ENCODE measurements around the gene IL19.

IL19 gene

DNA sequence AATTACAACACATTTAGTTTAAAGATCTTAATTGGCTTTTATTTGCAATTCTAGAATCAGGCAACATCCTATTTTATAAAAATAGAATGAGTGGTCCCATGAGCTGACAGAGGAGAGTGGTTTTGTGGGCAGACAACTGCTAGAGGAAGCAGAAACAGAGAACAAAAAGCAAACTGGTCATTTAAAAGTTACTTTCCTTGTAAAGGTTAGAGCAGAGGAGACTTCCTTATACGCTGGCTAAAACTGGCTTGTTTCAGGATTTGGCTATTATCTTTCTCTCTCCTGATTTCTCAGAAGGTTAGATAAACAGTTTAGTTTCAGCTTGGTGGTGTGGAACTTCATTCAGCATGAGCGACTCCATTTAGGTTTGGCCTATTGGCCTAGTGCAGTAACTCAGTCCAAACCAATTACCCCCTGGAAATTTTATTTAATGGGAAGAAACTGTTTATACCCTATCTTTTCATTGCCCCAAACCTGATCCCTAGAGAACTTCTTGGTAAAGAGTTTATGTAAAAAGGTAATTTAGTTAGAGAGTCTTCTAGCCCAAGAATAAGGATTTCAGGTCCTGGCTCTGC, 62.6 kb downstream of the IL19 start:
- TF ChIP-seq EZH2phosphoT487 (IDR thresholded peaks at IDR 0.05; ENCODE audit: low read depth) = no peak
- TF ChIP-seq, protein P1, sequence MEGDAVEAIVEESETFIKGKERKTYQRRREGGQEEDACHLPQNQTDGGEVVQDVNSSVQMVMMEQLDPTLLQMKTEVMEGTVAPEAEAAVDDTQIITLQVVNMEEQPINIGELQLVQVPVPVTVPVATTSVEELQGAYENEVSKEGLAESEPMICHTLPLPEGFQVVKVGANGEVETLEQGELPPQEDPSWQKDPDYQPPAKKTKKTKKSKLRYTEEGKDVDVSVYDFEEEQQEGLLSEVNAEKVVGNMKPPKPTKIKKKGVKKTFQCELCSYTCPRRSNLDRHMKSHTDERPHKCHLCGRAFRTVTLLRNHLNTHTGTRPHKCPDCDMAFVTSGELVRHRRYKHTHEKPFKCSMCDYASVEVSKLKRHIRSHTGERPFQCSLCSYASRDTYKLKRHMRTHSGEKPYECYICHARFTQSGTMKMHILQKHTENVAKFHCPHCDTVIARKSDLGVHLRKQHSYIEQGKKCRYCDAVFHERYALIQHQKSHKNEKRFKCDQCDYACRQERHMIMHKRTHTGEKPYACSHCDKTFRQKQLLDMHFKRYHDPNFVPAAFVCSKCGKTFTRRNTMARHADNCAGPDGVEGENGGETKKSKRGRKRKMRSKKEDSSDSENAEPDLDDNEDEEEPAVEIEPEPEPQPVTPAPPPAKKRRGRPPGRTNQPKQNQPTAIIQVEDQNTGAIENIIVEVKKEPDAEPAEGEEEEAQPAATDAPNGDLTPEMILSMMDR (IDR thresholded peaks at IDR 0.05; ENCODE audit: low read depth, low read length) = no peak
- Histone ChIP-seq H3K4me3 (ENCODE audit: low read length) (no peak overlapping the region), H3K27ac (ENCODE audit: low read length) (no peak overlapping the region), H3K79me2 (ENCODE audit: low read length) (no peaks in the 10 kb centered on the region), H3K27me3 (ENCODE audit: low read depth, low read length) (peaks cover 42% of the 10 kb centered on the region), H3K9ac (ENCODE audit: low read length) (no peak overlapping the region), H4K20me1 (ENCODE audit: insufficient read depth, low read length) (no peaks in the 10 kb centered on the region), H3K36me3 (replicated peaks; ENCODE audit: low read depth, low read length) (no peaks in the 10 kb centered on the region), H2AFZ (ENCODE audit: low read depth, low read length) (no peak overlapping the region), H3K4me2 (ENCODE audit: low read length) (no peak overlapping the region), H3K9me3 (ENCODE audit: insufficient read depth, low read length) (no peaks in the 10 kb centered on the region), H3K4me1 (ENCODE audit: low read length) (peaks cover 27% of the 10 kb centered on the region)

DNA sequence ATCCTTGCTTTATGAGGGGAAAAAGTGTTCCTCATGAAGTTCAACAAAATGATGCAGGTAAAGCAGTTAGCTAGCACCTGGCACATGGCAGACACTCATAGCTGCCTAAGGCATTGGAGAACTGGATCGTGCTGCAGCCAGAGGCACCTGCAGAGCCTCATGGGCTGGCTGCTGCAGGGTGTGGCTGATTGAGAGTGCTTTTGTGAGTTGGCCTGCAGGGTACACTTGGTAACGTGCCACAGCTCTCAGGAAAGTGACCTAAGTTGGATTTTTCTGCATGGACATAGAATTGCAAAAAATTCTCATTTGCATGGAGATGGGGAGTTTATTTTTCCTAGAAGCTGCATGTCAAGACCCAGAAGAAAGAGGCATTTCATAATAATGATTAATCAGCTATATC, 63.2 kb downstream of the IL19 start:
- H3K4me3 ChIP-seq (ENCODE audit: low read length) = no peak overlapping the region
- H3K4me2 ChIP-seq (ENCODE audit: low read length) = no peak overlapping the region
- H3K36me3 ChIP-seq (replicated peaks; ENCODE audit: low read depth, low read length) = no peaks in the 10 kb centered on the region
- no peaks in the 10 kb centered on the region for H4K20me1 ChIP-seq (ENCODE audit: insufficient read depth, low read length)
- H3K79me2 ChIP-seq (ENCODE audit: low read length) = no peaks in the 10 kb centered on the region
- H3K27me3 ChIP-seq (ENCODE audit: low read depth, low read length) = peaks cover 48% of the 10 kb centered on the region
- H3K27ac ChIP-seq (ENCODE audit: low read length) = no peak overlapping the region
- no peak for TF ChIP-seq EZH2phosphoT487 (IDR thresholded peaks at IDR 0.05; ENCODE audit: low read depth)
- TF ChIP-seq, protein P1 (IDR thresholded peaks at IDR 0.05; ENCODE audit: low read depth, low read length) = no peak
- no peak overlapping the region for H3K9ac ChIP-seq (ENCODE audit: low read length)
- H3K4me1 ChIP-seq (ENCODE audit: low read length) = peaks cover 27% of the 10 kb centered on the region
- H2AFZ ChIP-seq (ENCODE audit: low read depth, low read length) = no peak overlapping the region
- H3K9me3 ChIP-seq (ENCODE audit: insufficient read depth, low read length) = no peaks in the 10 kb centered on the region

DNA sequence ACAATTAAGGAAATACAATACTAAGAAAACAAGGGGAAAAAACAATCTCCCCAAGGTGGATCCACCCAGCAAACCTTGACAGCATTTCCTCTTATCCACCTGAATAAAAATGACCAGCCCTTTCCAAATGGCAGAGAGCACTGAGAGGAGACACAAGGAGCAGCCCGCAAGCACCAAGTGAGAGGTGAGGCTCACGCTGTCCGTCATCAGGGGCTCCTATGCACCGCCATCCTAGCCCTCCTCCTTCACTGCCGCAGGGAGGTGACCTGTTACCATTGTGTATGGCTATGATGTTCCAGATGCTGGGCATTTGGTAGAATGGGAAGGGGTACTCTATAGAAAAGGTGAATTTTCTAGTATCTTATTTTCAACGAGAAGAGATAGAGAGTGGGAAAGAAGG, 63.6 kb downstream of the IL19 start:
- no peaks in the 10 kb centered on the region for H3K9me3 ChIP-seq (ENCODE audit: insufficient read depth, low read length)
- TF ChIP-seq, protein P1 (IDR thresholded peaks at IDR 0.05; ENCODE audit: low read depth, low read length) = no peak
- TF ChIP-seq EZH2phosphoT487 (IDR thresholded peaks at IDR 0.05; ENCODE audit: low read depth) = no peak
- peaks cover 52% of the 10 kb centered on the region for H3K27me3 ChIP-seq (ENCODE audit: low read depth, low read length)
- H4K20me1 ChIP-seq (ENCODE audit: insufficient read depth, low read length) = no peaks in the 10 kb centered on the region
- H2AFZ ChIP-seq (ENCODE audit: low read depth, low read length) = no peak overlapping the region
- H3K4me3 ChIP-seq (ENCODE audit: low read length) = no peak overlapping the region
- H3K9ac ChIP-seq (ENCODE audit: low read length) = no peak overlapping the region
- H3K36me3 ChIP-seq (replicated peaks; ENCODE audit: low read depth, low read length) = no peaks in the 10 kb centered on the region
- H3K4me1 ChIP-seq (ENCODE audit: low read length) = peaks cover 24% of the 10 kb centered on the region
- no peak overlapping the region for H3K4me2 ChIP-seq (ENCODE audit: low read length)
- H3K27ac ChIP-seq (ENCODE audit: low read length) = no peak overlapping the region
- H3K79me2 ChIP-seq (ENCODE audit: low read length) = no peaks in the 10 kb centered on the region

DNA sequence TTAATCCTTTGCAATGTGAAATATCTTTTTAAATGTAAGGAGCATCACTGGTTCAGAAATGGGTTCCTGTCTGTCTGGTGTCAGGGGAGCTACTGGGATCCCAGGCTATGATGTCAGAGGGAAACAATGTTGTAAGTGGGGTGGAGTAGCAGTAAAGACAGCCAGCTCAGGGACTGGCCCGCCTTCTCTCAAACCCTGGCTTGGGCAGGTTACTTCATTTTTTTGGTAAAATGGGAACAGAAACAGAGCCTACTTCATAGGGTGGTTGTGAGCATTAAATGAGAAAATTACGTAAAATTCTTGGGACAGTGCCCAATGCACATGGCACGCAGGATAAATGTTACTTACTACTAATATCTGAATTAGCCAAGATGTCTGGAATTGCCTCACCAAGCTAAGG, 64.1 kb downstream of the IL19 start:
- H3K4me1 ChIP-seq (ENCODE audit: low read length) = peaks cover 20% of the 10 kb centered on the region
- no peak overlapping the region for H3K27ac ChIP-seq (ENCODE audit: low read length)
- no peaks in the 10 kb centered on the region for H3K79me2 ChIP-seq (ENCODE audit: low read length)
- H3K9ac ChIP-seq (ENCODE audit: low read length) = no peak overlapping the region
- no peaks in the 10 kb centered on the region for H3K9me3 ChIP-seq (ENCODE audit: insufficient read depth, low read length)
- no peaks in the 10 kb centered on the region for H3K36me3 ChIP-seq (replicated peaks; ENCODE audit: low read depth, low read length)
- no peak overlapping the region for H3K4me3 ChIP-seq (ENCODE audit: low read length)
- TF ChIP-seq, protein P1 (IDR thresholded peaks at IDR 0.05; ENCODE audit: low read depth, low read length) = no peak
- no peak for TF ChIP-seq EZH2phosphoT487 (IDR thresholded peaks at IDR 0.05; ENCODE audit: low read depth)
- H3K27me3 ChIP-seq (ENCODE audit: low read depth, low read length) = peaks cover 55% of the 10 kb centered on the region
- H2AFZ ChIP-seq (ENCODE audit: low read depth, low read length) = no peak overlapping the region
- peak overlapping the region; percentile 39 for H3K4me2 ChIP-seq (ENCODE audit: low read length)
- H4K20me1 ChIP-seq (ENCODE audit: insufficient read depth, low read length) = no peaks in the 10 kb centered on the region
